Fibroblast of skin of right biceps (primary cell): ENCODE results near the gene CNOT11.
A peak's percentile ranks its signal among the peaks of the same experiment; 100 is the strongest.
"Not testable (repeated sequence)": the region's sequence is repeated elsewhere in the genome, so short reads cannot be mapped to it uniquely, and the experiment has no call there.

Experiments
- DNase-seq: peaks from one replicate; pipeline ENCODE4 v3.0.0-alpha.2; 2013

Gene CNOT11

GRCh38 chr2:101252408-101253012 lies at the start of gene CNOT11:
CNOT11 (plus strand) TSS chr2:101252886; CDS start chr2:101252965, 79 bp downstream.
- peak; percentile 99 for DNase-seq

GRCh38 chr2:101204400-101205115 lies 48.1 kb upstream of the CNOT11 start:
- peak; percentile 10 for DNase-seq

DNA sequence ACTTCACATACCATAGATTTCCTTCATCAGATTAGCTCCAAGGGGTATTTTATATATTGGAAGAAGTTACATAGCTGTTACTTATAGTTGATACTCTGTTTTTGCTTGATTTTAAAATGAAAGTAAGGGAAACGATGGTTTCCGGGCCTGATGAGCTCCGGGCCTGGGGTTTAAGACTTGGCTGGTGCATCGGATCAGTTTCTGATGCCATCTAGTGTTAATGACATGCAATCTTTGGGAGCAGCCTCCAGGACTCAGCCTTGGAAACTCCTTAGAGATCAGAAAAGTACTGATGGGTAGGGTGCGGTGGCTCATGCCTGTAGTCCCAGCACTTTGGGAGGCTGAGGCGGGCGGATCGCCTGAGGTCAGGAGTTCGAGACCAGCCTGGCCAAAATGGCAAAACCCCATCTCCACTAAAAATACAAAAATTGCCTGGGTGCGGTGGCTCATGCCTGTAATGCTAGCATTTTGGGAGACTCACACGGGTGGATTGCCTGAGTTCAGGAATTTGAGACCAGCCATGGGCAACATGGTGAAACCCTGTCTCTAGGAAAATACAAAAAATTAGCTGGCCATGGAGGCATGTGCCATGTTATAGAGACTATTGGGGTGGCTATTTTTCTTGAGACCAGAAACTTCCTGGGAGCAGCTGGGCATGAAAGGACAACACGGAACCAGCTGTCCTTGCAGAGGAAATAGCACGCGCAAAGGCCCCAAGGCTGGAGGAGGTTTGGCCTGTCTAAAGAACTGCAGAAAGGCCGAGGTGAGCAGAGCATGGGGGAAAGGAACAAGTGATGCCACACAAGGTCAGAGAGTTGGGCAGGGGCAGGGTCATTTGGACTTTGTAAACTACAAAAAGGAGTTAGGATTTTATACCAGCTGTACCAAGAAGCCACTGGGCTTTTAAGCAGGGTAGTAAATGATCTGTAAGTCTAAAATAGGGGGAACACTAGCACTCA lies 46.9 kb upstream of the CNOT11 start:
- DNase-seq = peak; percentile 80

DNA sequence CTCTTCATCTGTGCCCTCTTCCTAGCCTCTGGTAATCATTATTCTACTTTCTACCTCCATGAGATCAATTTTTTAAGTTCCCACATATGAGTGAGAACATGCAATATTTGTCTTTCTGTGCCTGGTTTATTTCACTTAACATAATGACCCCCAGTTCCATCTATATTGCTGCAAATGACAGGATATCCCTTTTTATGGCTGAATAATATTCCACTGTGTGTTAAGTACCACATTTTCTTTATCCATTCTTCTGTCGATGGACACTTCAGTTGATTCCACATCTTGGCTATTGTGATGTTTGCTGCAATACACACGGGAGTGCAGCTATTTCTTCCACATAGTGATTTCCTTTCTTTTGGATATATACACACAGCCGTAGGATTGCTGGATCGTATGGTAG lies 43.9 kb upstream of the CNOT11 start:
- no peak for DNase-seq

- DNase-seq = no peak
Measured at GRCh38 chr2:101219246-101219645, 33.4 kb upstream of the CNOT11 start.

DNA sequence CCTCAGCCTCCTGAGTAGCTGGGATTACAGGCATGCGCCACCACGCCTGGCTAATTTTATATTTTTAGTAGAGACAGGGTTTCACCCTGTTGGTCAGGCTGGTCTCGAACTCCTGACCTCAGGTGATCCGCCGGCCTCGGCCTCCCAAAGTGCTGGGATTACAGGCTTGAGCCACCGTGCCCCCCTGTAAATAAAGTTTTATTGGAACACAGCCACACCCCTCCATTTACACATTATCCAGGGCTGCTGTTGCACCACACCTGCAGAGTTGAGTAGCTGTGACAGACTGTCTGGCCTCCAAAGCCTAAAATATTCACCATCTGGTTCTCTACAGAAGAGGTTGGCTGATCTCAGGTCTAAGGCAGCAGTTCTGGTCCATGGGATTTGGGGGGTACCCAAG lies 32.6 kb upstream of the CNOT11 start:
- DNase-seq = not testable (repeated sequence)

- peak; percentile 50 for DNase-seq
Measured at GRCh38 chr2:101223814-101224231, 28.9 kb upstream of the CNOT11 start.

DNA sequence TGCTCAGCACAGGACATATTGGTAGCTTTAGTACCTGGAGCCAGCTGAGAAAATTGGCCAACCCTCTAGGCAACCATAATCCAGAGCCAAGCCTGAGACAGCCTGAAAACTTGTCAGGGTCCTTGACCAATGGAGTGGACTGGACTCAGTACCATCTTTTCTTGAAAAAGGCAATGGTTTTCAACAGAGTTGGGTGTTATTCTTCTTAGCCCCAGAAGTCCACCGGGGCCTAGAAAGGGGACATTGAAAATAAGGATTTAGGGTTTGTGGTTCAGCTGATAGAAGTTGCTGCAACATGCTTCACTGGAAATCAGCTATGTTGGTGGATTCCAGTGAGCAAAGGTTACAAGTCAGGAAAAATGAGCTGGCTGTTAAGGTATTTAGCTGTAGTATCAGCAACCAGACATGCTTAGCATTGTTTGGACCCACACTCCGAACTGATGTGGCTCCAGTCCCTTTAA lies 22.1 kb upstream of the CNOT11 start:
- peak; percentile 25 for DNase-seq

DNA sequence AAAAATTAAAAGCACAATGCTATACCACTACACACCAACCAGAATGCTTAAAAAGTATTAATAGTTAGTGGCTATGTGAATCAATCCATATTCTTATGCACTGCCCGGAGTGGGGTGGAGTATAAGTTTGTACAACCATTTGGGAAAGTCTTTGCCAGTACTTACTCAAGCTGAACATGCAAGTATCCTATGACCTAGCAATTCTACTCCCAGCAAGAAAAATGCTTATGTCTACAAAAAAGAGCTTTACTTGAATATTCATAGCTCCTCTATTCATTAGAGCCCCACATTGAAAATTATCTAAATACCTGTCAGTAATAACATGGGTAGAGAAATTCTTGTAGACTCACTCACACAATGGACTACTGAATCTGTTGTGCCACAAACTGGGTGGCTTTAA lies 21.4 kb upstream of the CNOT11 start:
- no peak for DNase-seq

DNA sequence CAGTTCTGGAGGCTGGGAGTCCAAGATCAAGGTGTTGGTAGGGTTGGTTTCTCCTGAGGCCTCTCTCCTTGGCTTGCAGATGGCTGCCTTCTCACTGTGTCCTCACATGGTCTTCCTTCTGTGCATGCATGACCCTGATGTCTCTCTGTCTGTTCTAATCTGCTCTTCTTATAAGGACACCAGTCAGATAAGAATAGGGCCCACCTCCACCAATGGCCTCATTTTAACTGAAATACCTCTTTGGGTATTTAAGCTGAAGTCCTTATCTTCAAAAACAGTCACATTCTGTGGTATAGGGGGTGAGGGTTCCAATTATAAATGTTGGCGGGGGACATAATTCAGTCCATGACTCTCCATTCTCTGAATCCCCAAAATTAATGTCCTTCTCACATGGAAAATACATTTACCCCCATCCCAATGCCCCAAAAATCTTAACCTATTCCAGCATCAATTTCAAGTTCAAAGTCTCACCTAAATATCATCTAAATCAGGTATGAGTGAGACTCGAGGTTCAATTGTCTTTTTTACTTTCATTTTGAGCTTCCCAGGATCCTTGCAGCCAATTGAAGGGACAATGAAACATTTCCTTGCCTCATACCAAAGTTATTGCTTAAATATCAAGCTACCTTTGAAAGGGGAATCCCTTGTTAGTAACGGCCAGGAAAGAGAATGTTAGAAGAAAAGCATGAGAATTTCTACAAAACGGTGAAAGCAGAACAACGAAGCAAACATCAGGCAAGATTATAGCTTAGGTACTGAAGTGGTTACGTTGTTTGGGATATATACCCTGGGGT lies 20.6 kb upstream of the CNOT11 start:
- no peak for DNase-seq

DNA sequence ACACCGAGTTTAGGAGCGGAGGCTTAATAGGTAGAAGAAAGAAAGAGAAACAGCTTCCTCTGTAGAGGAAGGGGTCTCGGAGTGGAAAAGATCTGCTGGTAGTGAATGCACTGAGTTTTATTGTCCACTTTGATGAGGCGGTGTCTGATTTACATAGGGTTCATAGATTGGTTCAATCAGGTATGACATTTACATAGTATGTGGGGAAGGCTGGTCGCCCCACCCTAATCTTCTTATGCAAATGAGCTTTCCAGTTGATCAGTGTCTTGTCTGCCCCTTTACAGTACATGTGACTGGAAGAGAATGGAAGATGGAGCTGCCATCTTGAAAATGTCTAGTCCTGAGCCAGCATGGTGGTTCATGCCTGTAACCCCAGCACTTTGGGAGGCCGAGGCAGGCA lies 19.9 kb upstream of the CNOT11 start:
- DNase-seq = no peak

DNA sequence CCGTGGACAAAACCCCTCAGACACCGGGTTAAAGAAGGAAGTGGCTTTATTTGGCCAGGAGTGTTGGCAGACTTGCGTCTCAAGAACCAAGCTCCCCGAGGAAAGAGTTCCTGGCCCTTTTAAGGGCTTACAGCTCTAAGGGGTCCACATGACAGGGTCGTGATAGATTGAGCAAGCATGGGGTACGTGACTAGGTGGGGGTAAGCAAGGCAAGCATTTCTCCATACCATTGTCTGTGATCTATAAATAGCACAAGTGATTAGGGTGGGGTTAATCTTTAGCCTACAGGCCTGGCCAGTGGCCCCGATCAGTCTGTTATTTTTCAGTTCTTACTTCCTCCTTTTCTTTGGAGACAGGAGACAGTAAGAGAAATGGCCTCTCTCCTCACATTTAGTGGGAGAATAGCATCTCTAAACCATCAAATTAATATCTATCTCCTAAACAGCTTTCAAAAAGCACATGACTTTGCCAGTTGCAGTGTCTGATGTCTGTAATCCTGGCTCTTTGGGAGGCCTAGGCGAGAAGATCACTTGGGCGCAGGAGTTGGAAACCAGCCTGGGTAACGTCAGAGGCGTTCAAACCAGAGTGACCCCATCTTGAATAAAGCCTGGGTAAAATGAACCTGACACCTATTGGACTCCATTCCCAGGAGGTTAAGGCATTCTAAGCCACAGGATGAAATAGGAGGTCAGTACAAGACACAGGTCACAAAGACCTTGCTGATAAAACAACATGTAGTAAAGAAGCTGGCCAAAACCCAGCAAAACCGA lies 18.3 kb upstream of the CNOT11 start:
- DNase-seq = no peak

DNA sequence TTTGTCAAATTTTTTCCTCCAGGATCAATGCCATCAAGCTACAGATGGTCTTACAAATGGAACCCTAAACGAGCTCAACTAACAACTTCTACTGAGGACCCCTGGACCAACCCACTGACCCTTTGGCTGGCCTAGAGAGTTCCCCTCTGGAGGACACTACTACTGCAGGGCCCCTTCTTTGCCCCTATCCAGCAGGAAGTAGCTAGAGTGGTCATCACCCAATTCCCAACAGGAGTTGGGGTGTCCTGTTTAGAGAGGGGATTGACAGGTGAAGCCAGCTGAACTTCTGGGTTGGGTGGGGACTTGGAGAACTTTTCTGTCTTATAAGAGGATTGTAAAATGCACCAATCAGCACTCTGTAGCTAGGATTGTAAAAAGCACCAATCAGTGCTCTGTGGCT lies 16.7 kb upstream of the CNOT11 start:
- DNase-seq = not testable (repeated sequence)

DNA sequence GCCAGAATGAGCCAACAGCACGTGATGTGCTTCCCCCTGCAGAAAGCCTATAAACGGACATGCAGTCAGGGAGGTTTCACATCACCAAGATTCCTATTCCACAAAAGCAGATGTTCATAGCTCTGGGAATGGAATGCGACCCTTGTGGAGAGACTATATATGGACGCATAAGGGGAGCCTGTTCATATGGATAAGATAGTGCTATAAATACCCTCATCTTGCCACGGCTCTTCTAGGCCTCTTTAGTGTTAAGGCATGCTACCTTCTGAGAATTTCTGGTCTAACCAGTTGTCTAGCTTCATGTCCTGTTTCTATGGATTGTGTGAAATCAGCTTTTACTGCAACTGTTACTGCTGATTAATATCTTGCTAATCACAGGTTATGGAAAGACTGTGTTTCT lies 14.7 kb upstream of the CNOT11 start:
- peak; percentile 28 for DNase-seq

DNA sequence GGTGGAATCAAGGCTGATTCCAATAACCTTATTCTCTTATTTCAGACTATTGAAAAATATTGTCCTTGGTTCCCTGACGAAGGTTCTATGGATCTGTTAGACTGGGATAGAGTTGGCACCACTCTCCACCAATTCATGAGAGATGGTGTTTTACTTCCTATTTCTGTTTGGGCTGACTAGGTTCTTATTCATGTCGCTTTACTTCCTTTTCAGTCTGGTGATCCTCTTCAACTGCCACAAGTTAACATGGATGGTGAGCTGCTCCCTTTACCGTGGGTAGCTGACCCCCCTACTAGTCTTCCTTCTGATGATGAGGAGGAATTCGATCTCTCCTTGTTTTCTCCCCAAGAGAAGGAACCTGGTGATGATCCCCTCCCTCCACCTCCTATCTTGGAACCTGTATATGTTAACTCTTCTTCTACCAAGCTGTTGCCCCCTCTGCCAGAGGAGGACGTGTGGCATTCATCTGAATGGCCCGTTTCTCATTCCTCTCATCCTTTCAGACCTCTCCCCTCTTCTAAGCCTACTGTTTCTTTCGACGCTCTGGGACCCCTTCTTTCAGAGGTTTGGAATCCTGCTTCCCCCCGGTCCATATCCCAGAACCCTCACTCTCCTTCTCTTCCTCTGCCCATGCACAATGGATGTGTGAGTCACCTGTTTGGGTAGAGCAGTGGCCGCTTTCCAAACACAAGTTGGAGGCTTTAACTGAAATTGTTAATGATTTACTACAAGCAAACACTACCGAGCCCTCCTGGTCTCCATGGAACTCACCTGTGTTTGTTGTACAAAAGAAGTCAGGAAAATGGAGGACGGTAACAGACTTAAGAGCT lies 13.5 kb upstream of the CNOT11 start:
- no peak for DNase-seq

DNA sequence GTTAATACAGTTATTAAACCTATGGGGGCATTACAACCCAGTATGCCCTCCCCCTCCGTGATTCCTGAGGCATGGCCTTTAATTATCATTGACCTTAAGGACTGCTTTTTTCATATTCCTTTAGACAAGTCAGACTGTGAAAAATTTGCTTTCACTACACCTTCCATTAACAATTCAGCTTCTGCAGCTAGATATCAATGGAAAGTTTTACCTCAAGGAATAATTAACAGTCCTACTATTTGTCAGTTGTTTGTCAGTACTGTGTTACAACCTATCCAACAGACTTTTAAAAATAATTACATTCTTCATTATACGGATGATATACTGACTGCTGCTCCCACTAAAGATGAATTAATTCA lies 12.9 kb upstream of the CNOT11 start:
- not testable (repeated sequence) for DNase-seq

- not testable (repeated sequence) for DNase-seq
Measured at GRCh38 chr2:101240694-101241093, 12.0 kb upstream of the CNOT11 start.

- DNase-seq = no peak
Measured at GRCh38 chr2:101241158-101241557, 11.5 kb upstream of the CNOT11 start.

- not testable (repeated sequence) for DNase-seq
Measured at GRCh38 chr2:101244373-101244772, 8.3 kb upstream of the CNOT11 start.

DNA sequence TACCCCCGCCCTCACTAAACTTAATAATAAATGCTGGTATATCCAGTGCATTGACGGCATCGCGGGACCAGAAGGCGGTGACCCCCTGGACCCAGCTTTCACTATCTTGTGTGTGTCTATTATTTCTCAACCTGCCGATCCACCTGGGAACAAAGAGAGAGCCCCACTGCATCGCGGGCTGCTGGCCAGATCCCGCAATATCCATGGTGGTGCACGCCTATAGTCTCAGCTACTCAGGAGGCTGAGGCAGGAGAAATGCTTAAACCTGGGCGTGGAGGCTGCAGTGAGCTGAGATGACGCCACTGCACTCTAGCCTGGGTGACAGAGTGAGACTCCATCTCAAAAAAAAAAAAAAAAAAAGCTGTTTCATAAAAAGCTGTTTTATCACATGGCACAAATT lies 7.8 kb upstream of the CNOT11 start:
- not testable (repeated sequence) for DNase-seq

- not testable (repeated sequence) for DNase-seq
Measured at GRCh38 chr2:101245468-101245867, 7.2 kb upstream of the CNOT11 start.
